Memory B cell (primary cell): ENCODE measurements around the gene PACSIN2.
A peak's percentile ranks its signal among the peaks of the same experiment; 100 is the strongest.

ENCODE experiments used
- ATAC-seq: fragments of 150-1000 bp; cut with Tn5 transposase; 2 replicates; pipeline ENCODE4 v1.10.0; 2021; ENCODE audit warnings: low read depth, mild to moderate bottlenecking, moderate library complexity
- DNase-seq, 2 donors: peaks; one replicate each; pipeline ENCODE4 v3.0.0; 2022; ENCODE audit warnings: low spot score in 2 of 2
- H3K27ac Mint-ChIP-seq: one replicate; pipeline ENCODE4 v1.8.0; 2022; ENCODE audit warnings: mild to moderate bottlenecking, moderate library complexity, mixed read lengths
- H3K27me3 Mint-ChIP-seq: one replicate; pipeline ENCODE4 v1.8.0; 2022; ENCODE audit warnings: mixed read lengths
- H3K36me3 Mint-ChIP-seq: one replicate; pipeline ENCODE4 v1.8.0; 2022; ENCODE audit warnings: mild to moderate bottlenecking, mixed read lengths
- H3K4me1 Mint-ChIP-seq: one replicate; pipeline ENCODE4 v1.8.0; 2022; ENCODE audit warnings: mixed read lengths
- H3K4me3 Mint-ChIP-seq: one replicate; pipeline ENCODE4 v1.8.0; 2022; ENCODE audit warnings: mild to moderate bottlenecking, moderate library complexity, mixed read lengths
- H3K9me3 Mint-ChIP-seq: one replicate; pipeline ENCODE4 v1.8.0; 2022; ENCODE audit warnings: mixed read lengths

PACSIN2 gene

GRCh38 chr22:42905702-42906183 is 109.2 kb downstream of the PACSIN2 start:
- Mint-ChIP-seq H3K27ac (no peak overlapping the region), H3K9me3 (no peaks in the 10 kb centered on the region), H3K4me1 (peaks cover 10% of the 10 kb centered on the region), H3K4me3 (no peak overlapping the region), H3K36me3 (peaks cover 9% of the 10 kb centered on the region), H3K27me3 (no peaks in the 10 kb centered on the region)
- ATAC-seq (no peak), DNase-seq (no peak)

DNA sequence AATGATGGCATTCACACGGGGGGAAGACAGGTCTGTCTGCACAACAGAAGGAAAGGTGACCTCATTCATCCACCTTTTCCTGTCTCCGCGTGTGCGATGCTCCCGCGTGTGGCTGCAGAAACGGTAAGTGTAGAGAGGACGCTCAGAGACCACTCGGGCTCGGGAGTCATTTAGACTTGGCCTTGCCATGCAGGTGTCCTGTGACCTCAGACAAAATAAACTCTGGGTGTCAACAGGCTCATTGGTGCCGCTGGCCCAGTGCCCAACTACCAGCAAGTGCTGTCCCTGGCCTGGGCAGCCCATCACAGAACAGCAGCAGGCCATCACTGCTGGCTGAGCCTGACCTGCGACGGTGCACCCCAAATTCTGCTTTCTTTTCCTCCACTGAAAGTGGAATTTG is 109.7 kb downstream of the PACSIN2 start:
- H3K27me3 Mint-ChIP-seq = no peaks in the 10 kb centered on the region
- ATAC-seq = no peak
- no peak overlapping the region for H3K27ac Mint-ChIP-seq
- peaks cover 9% of the 10 kb centered on the region for H3K36me3 Mint-ChIP-seq
- DNase-seq = no peak
- H3K9me3 Mint-ChIP-seq = no peaks in the 10 kb centered on the region
- no peak overlapping the region for H3K4me3 Mint-ChIP-seq
- H3K4me1 Mint-ChIP-seq = peaks cover 10% of the 10 kb centered on the region

DNA sequence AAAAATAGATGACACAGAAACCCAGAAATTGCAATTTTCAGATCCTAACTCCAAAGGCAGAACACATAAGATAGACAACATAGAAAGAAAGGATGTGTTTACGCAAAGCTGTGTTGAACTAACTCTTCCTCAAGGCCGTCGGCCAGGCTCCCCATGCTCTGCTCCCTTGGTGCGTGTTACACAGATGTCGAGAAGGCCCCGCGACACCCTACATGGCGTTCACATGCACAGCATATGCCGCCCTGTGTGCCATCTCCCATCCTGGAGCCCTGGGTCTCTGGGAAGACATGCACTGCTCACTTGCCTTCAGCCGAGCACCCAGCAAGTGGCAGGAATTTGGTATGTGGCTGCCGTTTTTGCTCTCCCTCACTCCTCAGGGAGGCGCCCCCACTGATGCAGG is 110.9 kb downstream of the PACSIN2 start:
- ATAC-seq (no peak), DNase-seq (no peak)
- no peaks in the 10 kb centered on the region for H3K27me3 Mint-ChIP-seq
- no peak overlapping the region for H3K27ac Mint-ChIP-seq
- no peaks in the 10 kb centered on the region for H3K9me3 Mint-ChIP-seq
- H3K36me3 Mint-ChIP-seq = peaks cover 6% of the 10 kb centered on the region
- H3K4me1 Mint-ChIP-seq = peaks cover 16% of the 10 kb centered on the region
- no peak overlapping the region for H3K4me3 Mint-ChIP-seq

DNA sequence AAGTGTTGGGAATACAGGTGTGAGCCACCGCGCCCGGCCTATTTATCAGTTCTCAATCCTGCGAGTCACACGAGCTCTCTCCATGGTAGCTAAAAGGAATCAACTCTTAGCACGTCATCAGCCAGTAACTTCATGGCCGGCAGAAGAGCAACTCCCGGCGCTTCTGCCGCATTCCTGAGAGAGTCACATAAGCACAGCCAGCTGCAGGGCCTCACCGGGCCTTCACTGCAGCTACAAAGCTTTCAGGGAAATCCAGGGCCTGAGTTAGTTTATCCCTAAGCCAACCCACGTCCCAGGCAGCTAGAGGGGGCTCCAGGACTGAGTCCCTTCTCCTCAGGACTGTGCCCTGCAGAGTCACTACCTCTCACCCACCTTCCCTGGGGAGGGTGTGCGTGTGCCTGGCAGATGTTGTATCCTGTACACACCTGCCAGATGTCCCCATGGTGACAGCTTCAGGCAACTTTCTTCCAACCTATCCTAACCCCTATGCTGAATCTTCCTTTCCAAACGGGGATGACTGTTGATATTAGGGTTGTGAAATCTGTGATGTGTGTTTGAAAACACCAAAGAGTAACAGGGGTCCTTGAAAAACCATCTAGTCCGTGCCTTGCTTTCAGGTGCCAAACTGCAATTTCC is 112.0 kb downstream of the PACSIN2 start:
- DNase-seq = no peak
- H3K27ac Mint-ChIP-seq = no peak overlapping the region

GRCh38 chr22:42901790-42902508 is 113.0 kb downstream of the PACSIN2 start:
- Mint-ChIP-seq H3K27ac (no peak overlapping the region), H3K27me3 (no peaks in the 10 kb centered on the region), H3K4me1 (peaks cover 18% of the 10 kb centered on the region), H3K36me3 (peaks cover 6% of the 10 kb centered on the region), H3K4me3 (no peak overlapping the region), H3K9me3 (no peaks in the 10 kb centered on the region)
- DNase-seq (no peak), ATAC-seq (peak; percentile 37)

More for the DNA sequence above, 112.0 kb downstream of the PACSIN2 start:
- ATAC-seq = no peak
- Mint-ChIP-seq H3K4me1 (peaks cover 12% of the 10 kb centered on the region), H3K4me3 (no peak overlapping the region), H3K36me3 (peaks cover 6% of the 10 kb centered on the region), H3K9me3 (no peaks in the 10 kb centered on the region), H3K27me3 (no peaks in the 10 kb centered on the region)

GRCh38 chr22:42897960-42898359 is 117.0 kb downstream of the PACSIN2 start:
- Mint-ChIP-seq H3K9me3 (no peaks in the 10 kb centered on the region), H3K36me3 (no peaks in the 10 kb centered on the region), H3K27ac (no peak overlapping the region), H3K4me1 (peaks cover 42% of the 10 kb centered on the region), H3K27me3 (no peaks in the 10 kb centered on the region), H3K4me3 (no peak overlapping the region)
- no peak for DNase-seq
- no peak for ATAC-seq

DNA sequence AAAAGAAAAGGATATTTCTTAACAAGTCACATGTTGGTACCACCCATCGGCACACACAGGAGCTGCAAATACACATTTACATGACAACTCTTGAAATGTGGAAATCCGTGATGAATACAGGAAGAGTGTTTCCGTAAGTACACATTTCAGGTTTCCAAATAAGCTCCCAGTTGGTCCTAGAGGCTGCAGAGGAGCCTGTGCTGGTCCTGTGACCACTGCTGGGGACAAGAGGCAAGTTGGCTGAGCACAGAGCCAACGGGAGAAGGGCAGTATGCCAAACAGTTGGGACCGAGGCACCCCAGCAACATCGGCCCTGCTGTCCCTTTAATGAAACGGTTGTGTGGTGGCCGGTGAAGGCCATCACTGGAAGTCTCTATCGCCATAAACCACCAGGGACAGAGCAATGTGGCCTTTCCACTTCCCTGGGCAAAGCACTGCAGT is 119.4 kb downstream of the PACSIN2 start:
- ATAC-seq (no peak), DNase-seq (no peak)
- Mint-ChIP-seq H3K36me3 (peaks cover 2% of the 10 kb centered on the region), H3K27ac (peak overlapping the region; percentile 84), H3K4me3 (peak overlapping the region; percentile 39), H3K4me1 (peaks cover 47% of the 10 kb centered on the region), H3K27me3 (no peaks in the 10 kb centered on the region), H3K9me3 (no peaks in the 10 kb centered on the region)

- ATAC-seq (peak; percentile 67), DNase-seq (peak in 1 of 2 donors; percentile 18)
- H3K36me3 Mint-ChIP-seq = peaks cover 2% of the 10 kb centered on the region
- H3K4me3 Mint-ChIP-seq = peak overlapping the region; percentile 39
- peak overlapping the region; percentile 84 for H3K27ac Mint-ChIP-seq
- H3K9me3 Mint-ChIP-seq = no peaks in the 10 kb centered on the region
- H3K4me1 Mint-ChIP-seq = peaks cover 46% of the 10 kb centered on the region
- no peaks in the 10 kb centered on the region for H3K27me3 Mint-ChIP-seq
Observed at GRCh38 chr22:42895087-42895486, 119.9 kb downstream of the PACSIN2 start.

DNA sequence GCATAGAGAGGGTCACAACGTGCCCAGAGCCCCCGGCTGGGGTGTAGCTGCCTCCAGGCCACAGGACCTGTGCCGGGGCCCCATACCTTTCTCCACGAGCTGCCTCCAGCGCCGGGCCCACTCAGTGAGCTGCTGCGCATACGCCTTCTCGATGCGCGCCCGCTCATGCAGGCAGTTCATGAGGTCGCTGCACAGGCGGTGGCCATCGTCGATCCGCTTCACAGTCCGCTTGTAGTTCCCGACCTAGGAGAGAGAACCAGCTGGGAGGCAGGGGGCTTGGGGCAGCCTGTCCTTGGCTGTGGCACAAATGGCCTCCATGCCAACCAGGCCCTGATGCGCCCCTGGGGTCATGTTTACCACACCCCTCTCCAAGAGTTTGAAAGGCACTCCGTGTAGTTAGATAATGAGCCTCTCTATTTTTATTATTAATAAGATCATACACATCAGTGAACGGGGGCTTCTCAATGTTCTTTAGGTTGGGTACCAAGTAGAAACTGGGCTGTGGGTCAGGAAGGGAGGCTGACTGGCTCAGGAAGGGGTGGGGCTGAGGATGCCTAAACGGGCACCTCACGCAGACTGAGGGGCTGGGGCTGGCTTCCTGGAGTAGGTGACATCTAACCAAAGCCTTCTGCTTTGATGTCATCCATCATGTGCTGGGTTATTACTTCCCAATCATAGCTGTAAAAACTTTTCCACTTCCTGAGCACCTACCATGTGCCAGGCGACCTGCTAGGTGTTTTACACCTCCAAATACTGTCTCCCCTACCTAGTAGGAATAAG is 121.4 kb downstream of the PACSIN2 start:
- ATAC-seq (peak; percentile 21), DNase-seq (no peak)
- Mint-ChIP-seq H3K27ac (peak overlapping the region; percentile 84), H3K4me3 (no peak overlapping the region), H3K9me3 (no peaks in the 10 kb centered on the region), H3K27me3 (no peaks in the 10 kb centered on the region), H3K4me1 (peaks cover 51% of the 10 kb centered on the region), H3K36me3 (peaks cover 5% of the 10 kb centered on the region)

DNA sequence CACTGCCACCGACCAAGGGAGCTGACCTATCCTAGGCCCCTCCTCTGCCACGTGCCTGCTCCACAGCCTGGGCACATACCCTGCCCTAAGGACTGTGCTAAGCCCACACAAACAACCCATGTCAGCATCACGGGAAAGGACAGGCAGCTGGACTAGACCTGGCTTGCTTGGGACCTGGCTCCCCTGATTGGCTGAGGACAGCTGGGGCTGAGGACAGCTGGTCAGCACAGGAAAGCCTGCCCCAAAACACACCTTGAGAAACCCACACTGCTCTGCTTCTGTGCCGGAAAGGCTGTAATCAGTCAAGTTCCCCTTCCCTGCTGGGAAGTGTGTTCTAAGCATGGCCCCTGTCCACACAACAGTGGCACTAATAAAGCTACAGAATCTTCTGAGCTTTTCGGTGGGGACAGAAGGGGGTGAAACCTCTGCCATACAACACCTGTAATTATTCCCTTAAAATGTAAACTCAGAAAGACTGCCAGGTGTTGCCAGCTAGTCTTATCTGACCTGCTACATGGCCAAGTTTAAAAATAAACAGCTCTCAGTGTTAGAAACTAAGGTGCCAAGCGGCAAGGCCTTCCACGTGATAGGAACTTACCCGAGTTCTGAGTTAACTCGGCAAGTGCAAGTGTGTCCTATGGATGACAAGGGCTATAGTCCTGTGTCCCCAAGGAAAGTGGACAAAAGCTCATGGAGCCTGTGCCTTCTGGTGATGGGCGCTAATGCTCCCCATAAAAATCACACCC is 122.2 kb downstream of the PACSIN2 start:
- Mint-ChIP-seq H3K27ac (peak overlapping the region; percentile 20), H3K36me3 (peaks cover 9% of the 10 kb centered on the region), H3K4me1 (peaks cover 58% of the 10 kb centered on the region), H3K9me3 (no peaks in the 10 kb centered on the region), H3K27me3 (no peaks in the 10 kb centered on the region), H3K4me3 (no peak overlapping the region)
- DNase-seq (no peak), ATAC-seq (peak; percentile 19)

DNA sequence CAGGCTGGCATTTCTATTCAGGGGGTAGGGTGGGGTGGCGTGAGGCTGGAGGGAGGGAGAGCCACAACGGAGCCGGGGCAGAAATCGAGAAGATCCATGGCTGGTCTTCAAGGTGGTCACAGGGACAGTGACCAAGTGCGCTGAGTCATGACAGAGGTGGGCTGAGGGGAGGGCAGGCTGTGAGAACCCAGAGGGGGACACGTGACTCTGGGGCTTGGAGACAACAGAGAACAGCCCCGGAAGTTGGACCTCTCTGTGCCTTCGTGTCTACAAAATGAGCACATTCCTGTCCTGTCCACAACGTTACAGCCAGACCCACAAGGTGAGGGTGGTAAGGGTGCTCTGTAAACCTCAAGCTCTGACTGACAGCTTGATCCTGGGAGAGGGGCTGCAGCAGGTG is 122.8 kb downstream of the PACSIN2 start:
- Mint-ChIP-seq H3K4me1 (peaks cover 54% of the 10 kb centered on the region), H3K27ac (peak overlapping the region; percentile 20), H3K27me3 (no peaks in the 10 kb centered on the region), H3K4me3 (no peak overlapping the region), H3K36me3 (peaks cover 9% of the 10 kb centered on the region), H3K9me3 (no peaks in the 10 kb centered on the region)
- ATAC-seq (no peak), DNase-seq (no peak)

DNA sequence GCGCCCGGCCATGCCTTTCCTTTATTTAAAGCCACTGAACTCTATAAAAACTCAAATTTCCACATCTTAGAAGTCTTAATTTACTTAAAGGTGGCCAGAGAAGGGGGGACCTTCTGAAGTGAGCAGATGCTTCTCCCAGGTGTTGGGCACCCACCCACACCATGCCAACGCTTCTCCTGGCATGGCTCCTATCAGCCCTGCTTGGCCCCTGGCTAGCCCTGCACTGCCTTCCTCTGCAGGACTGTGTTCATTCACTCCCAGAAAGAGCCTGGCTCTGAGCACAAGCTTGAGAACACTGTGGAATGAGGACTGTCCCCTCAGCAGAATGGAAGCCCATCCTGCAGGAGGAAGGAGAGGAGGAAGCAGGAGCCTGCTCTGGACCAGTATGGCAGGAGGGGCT is 123.3 kb downstream of the PACSIN2 start:
- ATAC-seq (no peak), DNase-seq (no peak)
- no peak overlapping the region for H3K27ac Mint-ChIP-seq
- H3K36me3 Mint-ChIP-seq = peaks cover 9% of the 10 kb centered on the region
- no peaks in the 10 kb centered on the region for H3K9me3 Mint-ChIP-seq
- H3K4me1 Mint-ChIP-seq = peaks cover 54% of the 10 kb centered on the region
- H3K4me3 Mint-ChIP-seq = no peak overlapping the region
- H3K27me3 Mint-ChIP-seq = no peaks in the 10 kb centered on the region

DNA sequence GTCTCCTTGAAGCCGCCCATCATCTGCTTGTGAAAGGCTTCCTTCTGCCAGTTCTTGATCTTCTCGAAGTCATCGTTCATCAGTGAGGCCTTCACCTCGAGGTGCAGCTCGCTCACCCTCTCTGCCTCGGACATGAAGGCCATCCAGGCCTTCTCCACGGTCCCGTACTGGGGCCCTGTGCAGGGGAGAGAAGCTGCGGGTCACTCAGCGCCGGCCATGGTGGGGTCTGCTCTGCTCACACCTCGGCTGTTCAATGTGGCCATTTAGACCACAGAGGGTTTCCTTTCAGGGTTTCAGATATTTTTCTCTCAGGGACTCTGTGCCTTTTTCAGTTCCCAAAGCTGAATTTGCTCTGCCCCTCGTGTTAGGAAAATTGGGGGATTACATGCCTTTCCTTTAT is 123.9 kb downstream of the PACSIN2 start:
- no peaks in the 10 kb centered on the region for H3K27me3 Mint-ChIP-seq
- H3K36me3 Mint-ChIP-seq = peaks cover 9% of the 10 kb centered on the region
- H3K4me1 Mint-ChIP-seq = peaks cover 49% of the 10 kb centered on the region
- ATAC-seq (no peak), DNase-seq (no peak)
- no peaks in the 10 kb centered on the region for H3K9me3 Mint-ChIP-seq
- H3K27ac Mint-ChIP-seq = peak overlapping the region; percentile 38
- H3K4me3 Mint-ChIP-seq = no peak overlapping the region
